ENCODE results near the gene STRN3.
"Not testable (repeated sequence)": the region's sequence is repeated elsewhere in the genome, so short reads cannot be mapped to it uniquely, and the experiment has no call there.

Gene STRN3

GRCh38 chr14:31051023-31051422 is 24.8 kb upstream of the STRN3 start:
- no peak overlapping the region for H3K4me3 ChIP-seq (ENCODE audit: low read depth, low read length)
- DNase-seq (ENCODE audit: low read depth): no peak
- TF ChIP-seq POLR2A (IDR thresholded peaks at IDR 0.05; ENCODE audit: extremely low read depth, insufficient read length): no peak
- TF ChIP-seq MAX (IDR thresholded peaks at IDR 0.05; ENCODE audit: low read depth, low read length): no peak
- no peak for TF ChIP-seq CTCF (IDR thresholded peaks at IDR 0.05; ENCODE audit: low read depth, low read length)
- no peak for TF ChIP-seq MYC (IDR thresholded peaks at IDR 0.05; ENCODE audit: low read depth, low read length)

GRCh38 chr14:31047503-31047902 is 21.3 kb upstream of the STRN3 start:
- no peak for DNase-seq (ENCODE audit: low read depth)
- no peak overlapping the region for H3K4me3 ChIP-seq (ENCODE audit: low read depth, low read length)
- TF ChIP-seq POLR2A (IDR thresholded peaks at IDR 0.05; ENCODE audit: extremely low read depth, insufficient read length) (no peak), MAX (IDR thresholded peaks at IDR 0.05; ENCODE audit: low read depth, low read length) (no peak), MYC (IDR thresholded peaks at IDR 0.05; ENCODE audit: low read depth, low read length) (no peak), CTCF (IDR thresholded peaks at IDR 0.05; ENCODE audit: low read depth, low read length) (no peak)

- DNase-seq (ENCODE audit: low read depth): no peak
- TF ChIP-seq POLR2A (IDR thresholded peaks at IDR 0.05; ENCODE audit: extremely low read depth, insufficient read length): no peak
- no peak for TF ChIP-seq MAX (IDR thresholded peaks at IDR 0.05; ENCODE audit: low read depth, low read length)
- TF ChIP-seq CTCF (IDR thresholded peaks at IDR 0.05; ENCODE audit: low read depth, low read length): no peak
- TF ChIP-seq MYC (IDR thresholded peaks at IDR 0.05; ENCODE audit: low read depth, low read length): no peak
- no peak overlapping the region for H3K4me3 ChIP-seq (ENCODE audit: low read depth, low read length)
These were observed 19.4 kb upstream of the STRN3 start for GRCh38 chr14:31045501-31046080.

GRCh38 chr14:31043379-31043778 is 17.2 kb upstream of the STRN3 start:
- DNase-seq (ENCODE audit: low read depth): no peak
- TF ChIP-seq MAX (IDR thresholded peaks at IDR 0.05; ENCODE audit: low read depth, low read length) (no peak), MYC (IDR thresholded peaks at IDR 0.05; ENCODE audit: low read depth, low read length) (no peak), POLR2A (IDR thresholded peaks at IDR 0.05; ENCODE audit: extremely low read depth, insufficient read length) (no peak), CTCF (IDR thresholded peaks at IDR 0.05; ENCODE audit: low read depth, low read length) (no peak)
- H3K4me3 ChIP-seq (ENCODE audit: low read depth, low read length): no peak overlapping the region

GRCh38 chr14:31042893-31043292 is 16.7 kb upstream of the STRN3 start:
- H3K4me3 ChIP-seq (ENCODE audit: low read depth, low read length); DNase-seq (ENCODE audit: low read depth): not testable (repeated sequence)

GRCh38 chr14:31042300-31042699 is 16.1 kb upstream of the STRN3 start:
- TF ChIP-seq POLR2A (IDR thresholded peaks at IDR 0.05; ENCODE audit: extremely low read depth, insufficient read length) (no peak), MAX (IDR thresholded peaks at IDR 0.05; ENCODE audit: low read depth, low read length) (no peak), CTCF (IDR thresholded peaks at IDR 0.05; ENCODE audit: low read depth, low read length) (no peak), MYC (IDR thresholded peaks at IDR 0.05; ENCODE audit: low read depth, low read length) (no peak)
- no peak overlapping the region for H3K4me3 ChIP-seq (ENCODE audit: low read depth, low read length)

More at GRCh38 chr14:31042300-31042699, 16.1 kb upstream of the STRN3 start:
- no peak for DNase-seq (ENCODE audit: low read depth)
